ENCODE measurements around the gene IRAK1.

The IRAK1 gene

GRCh38 chrX:154032653-154033052 lies 13.0 kb upstream of the IRAK1 start:
- TF ChIP-seq CTCF (IDR thresholded peaks at IDR 0.05; ENCODE audit: low read depth, low read length, missing control alignments) = no peak
- H3K4me3 ChIP-seq (replicated peaks; ENCODE audit: low read depth, low read length) = no peak overlapping the region
- no peak for DNase-seq (ENCODE audit: extremely low read depth, low read depth)

GRCh38 chrX:154032160-154032559 lies 12.5 kb upstream of the IRAK1 start:
- DNase-seq (ENCODE audit: extremely low read depth, low read depth) = no peak
- H3K4me3 ChIP-seq (replicated peaks; ENCODE audit: low read depth, low read length) = no peak overlapping the region
- TF ChIP-seq CTCF (IDR thresholded peaks at IDR 0.05; ENCODE audit: low read depth, low read length, missing control alignments) = no peak

DNA sequence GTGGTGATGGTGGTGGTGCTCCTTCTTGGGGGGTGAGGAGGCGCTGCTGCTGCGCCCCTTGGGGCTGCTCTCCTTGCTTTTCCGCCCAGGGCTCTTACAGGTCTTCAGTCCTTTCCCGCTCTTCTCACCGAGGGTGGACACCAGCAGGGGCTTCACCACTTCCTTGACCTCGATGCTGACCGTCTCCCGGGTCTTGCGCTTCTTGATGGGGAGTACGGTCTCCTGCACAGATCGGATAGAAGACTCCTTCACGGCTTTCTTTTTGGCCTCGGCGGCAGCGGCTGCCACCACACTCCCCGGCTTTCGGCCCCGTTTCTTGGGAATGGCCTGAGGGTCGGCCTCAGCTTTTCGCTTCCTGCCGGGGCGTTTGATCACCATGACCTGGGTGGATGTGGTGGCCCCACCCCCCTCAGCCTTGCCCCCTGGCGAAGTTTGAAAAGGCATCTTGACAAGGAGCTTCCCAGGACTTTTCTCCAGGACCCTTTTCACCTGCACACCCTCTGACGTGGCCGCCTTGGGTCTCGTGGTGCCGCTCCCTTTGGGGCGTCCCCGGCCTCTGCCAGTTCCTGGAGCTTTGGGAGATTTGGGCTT lies 11.1 kb upstream of the IRAK1 start:
- no peak for DNase-seq (ENCODE audit: extremely low read depth, low read depth)
- no peak overlapping the region for H3K4me3 ChIP-seq (replicated peaks; ENCODE audit: low read depth, low read length)
- TF ChIP-seq CTCF (IDR thresholded peaks at IDR 0.05; ENCODE audit: low read depth, low read length, missing control alignments) = no peak

DNA sequence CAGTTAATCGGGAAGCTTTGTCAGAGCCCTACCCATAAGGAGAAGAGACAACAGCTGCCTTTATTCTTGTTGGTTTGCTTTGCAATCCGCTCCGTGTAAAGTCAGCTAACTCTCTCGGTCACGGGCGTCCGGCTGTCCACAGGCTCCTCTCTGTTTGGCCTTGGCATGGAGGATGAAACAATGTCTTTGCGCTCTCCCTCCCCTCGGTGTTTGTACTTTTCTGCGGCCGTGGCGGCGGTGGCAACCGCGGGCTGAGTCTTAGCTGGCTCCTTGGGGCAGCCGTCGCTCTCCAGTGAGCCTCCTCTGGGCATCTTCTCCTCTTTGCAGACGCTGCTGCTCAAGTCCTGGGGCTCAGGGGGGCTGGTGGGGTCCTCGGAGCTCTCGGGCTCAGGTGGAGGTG lies 10.6 kb upstream of the IRAK1 start:
- no peak for TF ChIP-seq CTCF (IDR thresholded peaks at IDR 0.05; ENCODE audit: low read depth, low read length, missing control alignments)
- no peak for DNase-seq (ENCODE audit: extremely low read depth, low read depth)
- H3K4me3 ChIP-seq (replicated peaks; ENCODE audit: low read depth, low read length) = no peak overlapping the region

DNA sequence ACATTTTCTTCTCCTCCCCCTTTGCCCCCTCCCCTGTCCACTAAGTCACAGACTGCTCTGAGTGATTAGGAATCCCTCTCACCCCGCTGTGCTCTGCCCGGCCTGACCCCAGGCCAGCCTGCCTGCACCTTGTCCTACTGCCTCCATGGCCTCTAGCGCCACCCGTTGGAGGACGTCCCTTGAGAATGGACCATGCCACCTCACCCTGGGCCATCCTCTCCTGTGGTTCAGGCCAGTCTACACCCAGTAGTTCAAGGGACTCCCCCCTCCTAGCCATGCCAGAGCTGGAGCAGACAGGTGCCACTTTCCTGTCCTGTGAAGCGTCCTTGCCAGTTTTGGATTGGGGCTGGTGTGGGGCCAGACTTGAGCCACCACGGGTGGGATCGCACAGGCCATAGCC lies 9.7 kb upstream of the IRAK1 start:
- H3K4me3 ChIP-seq (replicated peaks; ENCODE audit: low read depth, low read length) = no peak overlapping the region
- no peak for DNase-seq (ENCODE audit: extremely low read depth, low read depth)
- TF ChIP-seq CTCF (IDR thresholded peaks at IDR 0.05; ENCODE audit: low read depth, low read length, missing control alignments) = no peak

GRCh38 chrX:154028502-154029184 lies 8.9 kb upstream of the IRAK1 start:
- H3K4me3 ChIP-seq (replicated peaks; ENCODE audit: low read depth, low read length) = no peak overlapping the region
- no peak for TF ChIP-seq CTCF (IDR thresholded peaks at IDR 0.05; ENCODE audit: low read depth, low read length, missing control alignments)
- no peak for DNase-seq (ENCODE audit: extremely low read depth, low read depth)

All from HFF-Myc (cell line).